Aorta (tissue), 5 donors: ENCODE data around the gene SLC16A10. TPM values are rescaled to one million over a fixed set of nuclear protein-coding genes. Genes with fewer than 3 reads are reported as not detected.
"Not testable (repeated sequence)": the region's sequence is repeated elsewhere in the genome, so short reads cannot be mapped to it uniquely, and the experiment has no call there.

Experiments
- ATAC-seq: fragments of 200-7000 bp; cut with Tn5 transposase; one replicate; pipeline ENCODE4 v1.9.1; 2022; ENCODE audit warnings: moderate library complexity; ENCODE audit not compliant: low FRiP score
- DNase-seq, 2 donors: peaks; one replicate each; pipeline ENCODE4 v3.0.0-alpha.2; 2020
- H3K27ac ChIP-seq, 2 donors: one replicate each; pipeline ENCODE4 v1.5.1; 2013; ENCODE audit warnings: low read length in 2 of 2, mild to moderate bottlenecking in 2 of 2, moderate library complexity in 2 of 2, control low read depth in 1 of 2, inconsistent platforms in 1 of 2, low read depth in 1 of 2
- H3K27me3 ChIP-seq, 2 donors: one replicate each; pipeline ENCODE4 v1.6.1; 2013; ENCODE audit warnings: control low read depth in 1 of 2, low read length in 1 of 2, mild to moderate bottlenecking in 1 of 2, moderate library complexity in 1 of 2; ENCODE audit not compliant: insufficient read depth in 2 of 2, control insufficient read depth in 1 of 2
- H3K36me3 ChIP-seq, 2 donors: one replicate each; pipeline ENCODE4 v1.6.1; 2013; ENCODE audit warnings: control low read depth in 1 of 2, low read length in 1 of 2, mild to moderate bottlenecking in 1 of 2; ENCODE audit not compliant: insufficient read depth in 2 of 2, control insufficient read depth in 1 of 2
- H3K4me1 ChIP-seq, 2 donors: one replicate each; pipeline ENCODE4 v1.6.1; 2013; ENCODE audit warnings: low read length in 2 of 2, control low read depth in 1 of 2, mild to moderate bottlenecking in 1 of 2, moderate library complexity in 1 of 2; ENCODE audit not compliant: insufficient read depth in 2 of 2, control insufficient read depth in 1 of 2
- H3K4me3 ChIP-seq, 2 donors: one replicate each; pipeline ENCODE4 v1.5.1; 2013; ENCODE audit warnings: low read length in 2 of 2, control low read depth in 1 of 2, mild to moderate bottlenecking in 1 of 2
- H3K9me3 ChIP-seq: one replicate; pipeline ENCODE4 v1.6.1; 2013; ENCODE audit warnings: mild to moderate bottlenecking, low read length; ENCODE audit not compliant: control insufficient read depth
- WGBS, 2 donors: extraction: QIAGEN DNeasy Blood & Tissue Kit; methylation state at CpG; one replicate each; pipeline ENCODE4 v1.1.7; 2013; 5-methylcytosine and 5-hydroxymethylcytosine counted together
- intact Hi-C, 2 donors: fragments of 100-400 bp; cut with DNase I; formaldehyde crosslinking; loops; one replicate each; pipeline versions ENCODE4 v1.14.2 to v1.15.0; 2022
- polyA plus RNA-seq, 2 donors: library from polyadenylated mRNA; stranded (reverse); fragments of 200-250 nt; gene quantifications; one replicate each; pipeline ENCODE4 v1.2.3, GENCODE V29; 2013
- total RNA-seq, 2 donors: library from RNA; stranded (reverse); fragmentation: NEBNext Ultra II Directional; extraction: Animal tissue kit (Norgen Biotek cat#: 25700); gene quantifications; one replicate each; pipeline ENCODE4 v1.2.1, GENCODE V29; 2021
- donor health status: healthy with polysubstance abuse.
- donor health status: Bipolar disorder and iron deficiency.
- donor health status: DM: no; HTN: no; CAD: no.
- donor health status: DM: no; HTN: no; CAD: no.
- donor health status: DM: yes; HTN: yes; CAD: no.

The SLC16A10 gene
- total and polyA plus RNA-seq, 4 donors, result 0.05 to 13.1 (median 9.0) TPM

DNA sequence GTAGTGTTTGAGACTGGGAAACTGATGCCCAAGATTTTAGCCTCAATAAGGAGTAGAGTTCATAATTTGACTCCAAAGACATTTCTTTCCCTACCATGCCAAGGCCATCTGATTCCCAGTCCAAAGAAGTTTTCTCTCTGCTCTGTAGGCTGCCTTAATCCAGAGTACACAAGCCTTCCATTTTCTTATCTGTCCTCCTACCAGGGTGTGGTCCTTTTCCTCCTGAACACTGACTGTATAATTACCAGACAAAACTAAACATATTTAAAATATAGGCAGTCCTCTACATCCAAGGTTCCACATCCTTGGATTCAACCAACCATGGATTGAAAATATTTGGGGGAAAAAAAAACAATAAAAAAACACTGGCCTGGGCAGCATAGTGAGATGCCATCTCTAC is 108.4 kb downstream of the SLC16A10 start:
- H3K4me1 ChIP-seq, result no peaks in the 10 kb centered on the region
- no peaks in the 10 kb centered on the region for H3K36me3 ChIP-seq
- H3K4me3 ChIP-seq, result no peak overlapping the region
- H3K27ac ChIP-seq, result no peak overlapping the region
- DNase-seq (no peak), ATAC-seq (no peak)
- no peaks in the 10 kb centered on the region for H3K27me3 ChIP-seq
- intact Hi-C loops, result no loop called here
- H3K9me3 ChIP-seq, result no peaks in the 10 kb centered on the region

DNA sequence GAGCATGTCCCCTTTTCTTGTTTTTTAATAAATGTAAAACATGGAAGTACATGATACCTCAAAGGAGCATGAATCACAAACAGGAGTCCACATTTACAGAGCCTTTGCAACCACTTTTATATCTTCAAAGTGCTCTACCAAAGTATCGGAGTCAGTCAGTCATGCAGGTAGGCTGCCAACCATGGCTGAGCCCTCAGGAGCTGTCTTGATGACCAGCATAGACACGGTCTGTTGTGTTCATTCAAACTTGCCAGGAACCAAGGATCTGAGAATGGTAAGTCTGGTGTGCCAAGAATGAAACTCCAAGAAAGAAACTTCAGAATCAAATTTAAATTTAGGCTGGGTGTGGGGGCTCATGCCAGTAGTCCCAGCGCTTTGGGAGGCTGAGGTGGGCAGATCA is 111.5 kb downstream of the SLC16A10 start:
- H3K4me1 ChIP-seq, result no peaks in the 10 kb centered on the region
- H3K36me3 ChIP-seq, result no peaks in the 10 kb centered on the region
- no peak overlapping the region for H3K4me3 ChIP-seq
- no peaks in the 10 kb centered on the region for H3K9me3 ChIP-seq
- no peak overlapping the region for H3K27ac ChIP-seq
- no peaks in the 10 kb centered on the region for H3K27me3 ChIP-seq
- DNase-seq, result no peak
- no peak for ATAC-seq
- intact Hi-C loops, result no loop called here
- WGBS, 2 donors, result 81 to 89% methylated on average over 3 of the region's 3 CpGs

DNA sequence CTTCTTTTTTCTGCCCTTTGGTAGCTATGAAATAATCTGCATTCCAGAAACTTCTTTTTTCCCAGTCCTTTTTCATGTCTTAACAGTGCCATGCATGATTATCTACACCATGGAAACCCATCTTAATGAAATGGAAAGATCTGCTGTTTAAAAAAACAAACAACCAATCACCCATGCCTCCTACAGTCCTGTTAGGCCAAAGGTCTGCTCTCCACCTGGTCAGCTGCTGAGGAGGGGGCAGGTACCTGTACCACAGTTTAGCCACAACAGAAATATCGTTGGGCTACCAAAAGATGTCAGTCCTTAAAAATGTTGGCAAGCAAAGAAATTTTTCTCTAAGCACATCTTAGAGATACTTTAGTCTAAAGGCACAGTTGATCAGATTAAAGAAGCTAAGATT is 112.6 kb downstream of the SLC16A10 start:
- intact Hi-C loops, result loop anchor here in 1 of 2 donors (10.0 kb wide), 1 partner anchor 525 kb away; no protein-coding TSS in a partner anchor
- DNase-seq, result no peak

DNA sequence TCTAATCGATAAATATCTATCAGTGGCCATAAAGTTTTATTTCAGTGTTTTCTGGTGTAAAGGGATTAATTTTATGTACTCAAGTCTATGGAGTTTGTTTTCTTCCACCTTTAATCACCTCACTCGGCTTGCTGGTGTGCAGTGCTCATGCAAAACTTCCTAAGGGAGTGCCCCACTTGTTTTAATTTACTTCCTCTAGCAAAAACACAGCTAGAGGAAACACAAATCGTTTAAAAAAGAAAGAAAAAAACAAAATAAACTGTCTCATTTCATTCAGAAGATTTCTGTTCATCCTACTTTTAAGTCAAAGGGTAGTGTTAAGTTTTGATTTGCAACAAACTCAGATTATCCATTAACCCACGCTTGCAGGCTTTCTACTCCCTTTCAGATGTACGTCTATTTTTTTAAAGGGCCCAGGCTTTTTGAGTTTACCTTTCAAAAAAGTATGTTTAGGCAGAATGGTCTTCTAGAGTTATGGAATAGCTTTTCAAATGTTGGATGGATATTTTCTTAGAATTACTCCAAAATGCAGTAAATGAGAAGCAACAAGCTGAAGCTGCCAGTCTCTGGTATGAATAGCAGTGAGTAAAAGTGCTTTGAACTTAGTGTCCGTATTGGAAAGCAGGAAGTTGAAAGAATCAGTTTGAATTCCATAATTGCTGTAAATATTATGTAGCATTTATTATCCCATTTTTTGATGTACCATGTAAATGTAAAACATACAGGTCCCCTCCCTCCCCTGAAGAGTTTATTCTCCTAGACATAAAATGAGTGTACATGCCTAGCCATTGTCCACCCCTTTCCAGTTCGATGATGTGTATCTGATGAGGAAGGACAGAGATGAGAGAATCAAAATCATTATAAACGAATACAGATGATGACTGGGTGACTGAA is 113.3 kb downstream of the SLC16A10 start:
- no peaks in the 10 kb centered on the region for H3K36me3 ChIP-seq
- no peak for DNase-seq
- no peak overlapping the region for H3K27ac ChIP-seq
- H3K9me3 ChIP-seq, result no peaks in the 10 kb centered on the region
- intact Hi-C loops, result loop anchor here in 1 of 2 donors (10.0 kb wide), 1 partner anchor 526 kb away; no protein-coding TSS in a partner anchor
- H3K27me3 ChIP-seq, result no peaks in the 10 kb centered on the region
- 89 to 91% methylated on average over 8 of the region's 8 CpGs for WGBS, 2 donors
- ATAC-seq, result no peak
- no peak overlapping the region for H3K4me3 ChIP-seq
- H3K4me1 ChIP-seq, result peaks cover 0 to 5% of the 10 kb centered on the region in 2 donors

More for the DNA sequence above, 112.6 kb downstream of the SLC16A10 start:
- Histone ChIP-seq H3K4me1 (peaks cover 0 to 5% of the 10 kb centered on the region in 2 donors), H3K27me3 (no peaks in the 10 kb centered on the region), H3K36me3 (no peaks in the 10 kb centered on the region), H3K4me3 (no peak overlapping the region), H3K9me3 (no peaks in the 10 kb centered on the region), H3K27ac (no peak overlapping the region)
- WGBS, 2 donors, result 53 to 62% methylated on average over 1 of the region's 1 CpG
- no peak for ATAC-seq

DNA sequence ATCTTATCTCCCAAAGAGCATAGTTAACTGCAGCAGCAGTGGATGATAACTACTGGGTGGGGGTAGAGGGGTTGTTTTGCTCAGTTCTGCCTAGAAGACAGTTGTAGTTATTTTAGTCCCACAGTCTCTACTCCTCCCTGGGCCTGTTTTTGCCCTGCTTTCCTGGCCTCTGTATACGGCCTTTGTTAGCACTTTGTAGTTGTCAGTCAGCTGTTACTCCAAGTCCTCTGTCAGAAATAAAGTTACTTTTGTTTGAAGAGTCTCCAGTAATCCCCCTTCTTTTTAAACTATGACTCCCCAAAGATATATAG is 113.9 kb downstream of the SLC16A10 start:
- H3K4me1 ChIP-seq, result peaks cover 0 to 5% of the 10 kb centered on the region in 2 donors
- H3K27ac ChIP-seq, result no peak overlapping the region
- WGBS, 2 donors, result 57 to 60% methylated on average over 1 of the region's 1 CpG
- no peaks in the 10 kb centered on the region for H3K36me3 ChIP-seq
- ATAC-seq, result no peak
- no peak for DNase-seq
- H3K4me3 ChIP-seq, result no peak overlapping the region
- no peaks in the 10 kb centered on the region for H3K9me3 ChIP-seq
- no peaks in the 10 kb centered on the region for H3K27me3 ChIP-seq
- intact Hi-C loops, result loop anchor here in 1 of 2 donors (10.0 kb wide), 1 partner anchor 526 kb away; no protein-coding TSS in a partner anchor

DNA sequence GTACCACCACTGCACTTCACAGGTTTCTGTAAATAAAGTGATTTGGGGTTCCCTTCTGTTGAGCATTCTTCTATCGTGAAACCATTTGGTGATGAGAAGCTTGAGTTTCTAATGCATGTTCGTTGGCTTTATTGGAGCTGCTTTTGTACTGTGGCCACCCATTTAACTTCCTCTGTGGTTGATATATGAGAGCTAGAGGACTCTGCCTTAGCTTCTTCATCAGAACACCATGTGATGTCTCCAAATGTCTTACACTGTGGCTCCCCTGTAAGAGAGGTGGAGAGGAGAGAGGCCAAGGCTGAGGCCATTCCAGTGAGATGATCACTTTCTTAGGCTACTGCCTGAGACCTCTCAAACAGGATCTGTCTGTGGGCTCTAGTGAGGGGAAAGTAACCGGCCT is 114.5 kb downstream of the SLC16A10 start:
- DNase-seq, result no peak
- Histone ChIP-seq H3K27me3 (no peaks in the 10 kb centered on the region), H3K9me3 (no peaks in the 10 kb centered on the region), H3K27ac (no peak overlapping the region), H3K36me3 (no peaks in the 10 kb centered on the region), H3K4me1 (peaks cover 0 to 5% of the 10 kb centered on the region in 2 donors), H3K4me3 (no peak overlapping the region)
- intact Hi-C loops, result loop anchor here in 1 of 2 donors (10.0 kb wide), 1 partner anchor 527 kb away; no protein-coding TSS in a partner anchor
- WGBS, 2 donors, result 93 to 95% methylated on average over 3 of the region's 3 CpGs
- ATAC-seq, result no peak

DNA sequence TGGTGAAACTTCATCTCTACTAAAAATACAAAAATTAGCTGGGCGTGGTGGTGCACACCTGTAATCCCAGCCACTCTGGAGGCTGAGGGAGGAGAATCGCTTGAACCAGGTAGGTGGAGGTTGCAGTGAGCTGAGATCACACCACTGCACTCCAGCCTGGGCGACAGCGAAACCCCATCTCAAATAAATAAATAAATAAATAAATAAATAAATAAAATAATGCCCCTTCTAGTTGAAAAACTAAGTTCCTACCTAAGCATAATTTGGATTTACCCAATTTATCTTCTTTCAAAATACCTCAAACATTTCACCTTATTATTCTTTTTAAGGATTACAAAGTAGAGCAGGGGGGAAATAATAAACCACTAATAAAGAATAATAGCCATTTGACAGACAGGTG is 116.2 kb downstream of the SLC16A10 start:
- DNase-seq, H3K36me3 ChIP-seq, H3K4me3 ChIP-seq, H3K27ac ChIP-seq, ATAC-seq, H3K9me3 ChIP-seq, H3K27me3 ChIP-seq, H3K4me1 ChIP-seq: not testable (repeated sequence)
- intact Hi-C loops, result loop anchor here in 1 of 2 donors (10.0 kb wide), 1 partner anchor 529 kb away; no protein-coding TSS in a partner anchor
- 97 to 98% methylated on average over 4 of the region's 4 CpGs for WGBS, 2 donors

DNA sequence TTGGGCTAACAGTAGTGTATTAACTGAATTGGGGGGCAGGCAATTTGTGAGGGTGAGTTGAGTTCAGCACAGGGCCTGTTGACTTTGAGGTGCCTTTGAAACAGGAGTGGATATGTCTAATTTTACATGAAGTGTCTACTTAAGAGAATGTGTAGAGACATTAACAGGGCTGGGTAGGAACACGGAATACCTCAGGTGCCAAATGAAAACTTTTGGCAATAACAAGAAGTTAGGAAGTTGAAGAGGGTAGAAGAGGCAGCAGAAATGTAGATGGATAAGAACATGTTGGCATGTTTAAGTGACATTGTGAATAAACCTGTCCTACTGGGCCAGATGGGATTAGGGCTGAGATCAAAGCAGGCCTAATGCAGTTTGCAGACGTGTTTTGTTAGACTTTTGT is 117.0 kb downstream of the SLC16A10 start:
- ATAC-seq, result no peak
- intact Hi-C loops, result loop anchor here in 1 of 2 donors (10.0 kb wide), 1 partner anchor 530 kb away; no protein-coding TSS in a partner anchor
- 47 to 64% methylated on average over 2 of the region's 2 CpGs for WGBS, 2 donors
- Histone ChIP-seq H3K9me3 (no peaks in the 10 kb centered on the region), H3K27me3 (no peaks in the 10 kb centered on the region), H3K4me1 (peaks cover 0 to 5% of the 10 kb centered on the region in 2 donors), H3K4me3 (no peak overlapping the region), H3K27ac (no peak overlapping the region), H3K36me3 (no peaks in the 10 kb centered on the region)
- DNase-seq, result no peak

DNA sequence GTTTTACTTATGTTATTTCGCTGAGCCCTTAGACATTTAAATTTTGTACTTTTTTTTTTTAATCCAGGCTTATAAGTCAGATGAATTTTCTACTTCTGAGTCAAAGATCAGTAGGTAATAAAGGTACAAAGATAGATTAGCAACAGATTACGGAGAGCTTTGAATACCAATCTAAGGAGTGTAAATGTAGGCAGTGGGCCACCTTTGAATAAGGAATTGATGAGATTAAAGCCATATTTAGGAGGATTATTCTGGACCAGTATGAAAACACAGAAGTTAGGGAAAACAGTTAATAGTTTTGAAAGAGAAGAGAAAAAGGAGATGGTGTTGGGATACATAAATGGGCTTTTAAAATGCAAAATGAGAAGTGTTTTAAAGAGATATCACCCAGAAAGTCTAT is 117.6 kb downstream of the SLC16A10 start:
- 97 to 100% methylated on average over 2 of the region's 2 CpGs for WGBS, 2 donors
- intact Hi-C loops, result loop anchor here in 1 of 2 donors (10.0 kb wide), 1 partner anchor 530 kb away; no protein-coding TSS in a partner anchor
- H3K27ac ChIP-seq, result no peak overlapping the region
- no peaks in the 10 kb centered on the region for H3K36me3 ChIP-seq
- ATAC-seq, result no peak
- no peaks in the 10 kb centered on the region for H3K27me3 ChIP-seq
- no peak overlapping the region for H3K4me3 ChIP-seq
- no peak for DNase-seq
- peaks cover 0 to 5% of the 10 kb centered on the region in 2 donors for H3K4me1 ChIP-seq
- H3K9me3 ChIP-seq, result no peaks in the 10 kb centered on the region
